Ovary (tissue), 9 donors: Measurements from ENCODE around the gene PHACTR1. TPM values are rescaled to one million over a fixed set of nuclear protein-coding genes. Genes with fewer than 3 reads are reported as not detected.
"Not testable (repeated sequence)": the region's sequence is repeated elsewhere in the genome, so short reads cannot be mapped to it uniquely, and the experiment has no call there.

ENCODE experiments used
- DNase-seq, 5 donors: peaks; one replicate each; pipeline ENCODE4 v3.0.0-alpha.2; 2019 to 2020
- H3K27ac ChIP-seq, 2 donors: fragments of 200-600 bp; one replicate each; pipeline versions ENCODE4 v1.5.1 to v1.8.0; 2019 to 2022
- H3K27me3 ChIP-seq: fragments of 200-600 bp; one replicate; pipeline ENCODE4 v1.8.0; 2022
- H3K36me3 ChIP-seq: fragments of 200-600 bp; sonication (generic); one replicate; pipeline ENCODE4 v1.5.1; 2019
- H3K4me1 ChIP-seq: one replicate; pipeline ENCODE4 v1.8.1; 2013; ENCODE audit warnings: mild to moderate bottlenecking, moderate library complexity; ENCODE audit not compliant: insufficient read depth
- H3K4me3 ChIP-seq: fragments of 200-600 bp; sonication (generic); one replicate; pipeline ENCODE4 v1.5.1; 2017
- H3K9me3 ChIP-seq, 2 donors: fragments of 200-600 bp in 1 of 2; sonication (generic) in 1 of 2; one replicate each; pipeline versions ENCODE4 v1.5.1 to v1.8.1; 2013 to 2019; ENCODE audit warnings: mild to moderate bottlenecking in 1 of 2, moderate library complexity in 1 of 2
- EP300 ChIP-seq: sonication (generic); formaldehyde crosslinking; IDR thresholded peaks from one replicate; pipeline ENCODE4 v1.6.1; 2017; ENCODE audit warnings: antibody characterized with exemption
- POLR2A ChIP-seq: fragments of 450-650 bp; IDR thresholded peaks from one replicate; pipeline ENCODE4 v1.6.1; 2017; ENCODE audit warnings: antibody characterized with exemption, mild to moderate bottlenecking, moderate library complexity
- WGBS, 3 donors: extraction: QIAGEN DNeasy Blood & Tissue Kit in 1 of 3; methylation state at CpG; one replicate each; pipeline versions ENCODE4 v1.1.5 to v1.1.7; 2013 to 2017; 5-methylcytosine and 5-hydroxymethylcytosine counted together
- intact Hi-C, 4 donors: fragments of 100-400 bp; cut with DNase I; formaldehyde crosslinking; loops; one replicate each; pipeline versions ENCODE4 v1.11.0 to v1.15.1; 2022 to 2023
- polyA plus RNA-seq, 2 donors: library from polyadenylated mRNA; stranded (reverse); fragments of 200-250 nt in 1 of 2; fragments of 350-450 nt in 1 of 2; fragmentation: Illumina TruSeq in 1 of 2; extraction: RNeasy Lipid Tissue Mini Kit (QIAGEN cat#74804) in 1 of 2; gene quantifications; one replicate each; pipeline ENCODE4 v1.2.3, GENCODE V29; 2013 to 2014
- total RNA-seq, 7 donors: library from RNA; depleted of rRNA in 2 of 7; stranded (reverse); fragments of >200 nt in 2 of 7; fragmentation: NEBNext Ultra II Directional in 3 of 7; extraction: Animal tissue kit (Norgen Biotek cat#: 25700) in 3 of 7; gene quantifications; one replicate each; pipeline versions ENCODE4 v1.1.0 to v1.2.4, GENCODE V29; 2016 to 2023
- TF ChIP-seq, protein P1 (sequence below), 3 donors: fragments of 450-650 bp in 2 of 3; fragments of 200-600 bp in 1 of 3; IDR thresholded peaks; one replicate each; pipeline versions ENCODE4 v1.5.1 to v1.8.0; 2016 to 2022; ENCODE audit warnings: antibody characterized with exemption in 3 of 3, mild to moderate bottlenecking in 1 of 3
- donor health status: DM: no; HTN: no; CAD: no; lungs with moderate emphysema.
- donor health status: DM: no; HTN: no; CAD: no.
- donor health status: Bipolar disorder and iron deficiency.
- donor health status: DM: yes; HTN: yes; CAD: no.
- donor health status: DM: no; HTN: no; CAD: no.
- donor health status: DM: yes; HTN: yes; CAD: no.

The PHACTR1 gene
- total and polyA plus RNA-seq, 9 donors: 0.48 to 10.9 (median 3.7) TPM

DNA sequence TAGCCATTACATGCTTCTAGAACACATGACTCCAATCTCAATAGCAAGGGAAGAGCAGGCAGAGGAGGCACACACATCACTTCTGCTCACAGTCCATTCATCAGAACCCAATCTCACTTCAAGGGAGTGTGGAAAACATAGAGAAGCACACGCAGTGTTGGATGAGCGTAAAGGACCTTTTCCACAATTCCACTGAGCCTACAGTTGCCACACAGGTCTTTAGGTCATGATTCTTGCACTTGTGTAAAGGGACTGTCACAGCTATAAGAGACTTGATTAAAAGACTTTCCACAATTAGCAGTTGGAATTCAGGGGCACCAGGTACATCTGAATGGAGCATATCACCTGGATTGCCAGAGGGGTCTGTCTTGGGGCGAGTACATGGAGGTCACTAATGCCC is 525.6 kb downstream of the PHACTR1 start:
- H3K9me3 ChIP-seq: no peaks in the 10 kb centered on the region
- no peaks in the 10 kb centered on the region for H3K4me1 ChIP-seq
- no peak overlapping the region for H3K27ac ChIP-seq
- no peak overlapping the region for H3K4me3 ChIP-seq
- H3K36me3 ChIP-seq: no peaks in the 10 kb centered on the region
- no peaks in the 10 kb centered on the region for H3K27me3 ChIP-seq
- intact Hi-C loops: no loop called here
- DNase-seq: no peak
- TF ChIP-seq, protein P1, sequence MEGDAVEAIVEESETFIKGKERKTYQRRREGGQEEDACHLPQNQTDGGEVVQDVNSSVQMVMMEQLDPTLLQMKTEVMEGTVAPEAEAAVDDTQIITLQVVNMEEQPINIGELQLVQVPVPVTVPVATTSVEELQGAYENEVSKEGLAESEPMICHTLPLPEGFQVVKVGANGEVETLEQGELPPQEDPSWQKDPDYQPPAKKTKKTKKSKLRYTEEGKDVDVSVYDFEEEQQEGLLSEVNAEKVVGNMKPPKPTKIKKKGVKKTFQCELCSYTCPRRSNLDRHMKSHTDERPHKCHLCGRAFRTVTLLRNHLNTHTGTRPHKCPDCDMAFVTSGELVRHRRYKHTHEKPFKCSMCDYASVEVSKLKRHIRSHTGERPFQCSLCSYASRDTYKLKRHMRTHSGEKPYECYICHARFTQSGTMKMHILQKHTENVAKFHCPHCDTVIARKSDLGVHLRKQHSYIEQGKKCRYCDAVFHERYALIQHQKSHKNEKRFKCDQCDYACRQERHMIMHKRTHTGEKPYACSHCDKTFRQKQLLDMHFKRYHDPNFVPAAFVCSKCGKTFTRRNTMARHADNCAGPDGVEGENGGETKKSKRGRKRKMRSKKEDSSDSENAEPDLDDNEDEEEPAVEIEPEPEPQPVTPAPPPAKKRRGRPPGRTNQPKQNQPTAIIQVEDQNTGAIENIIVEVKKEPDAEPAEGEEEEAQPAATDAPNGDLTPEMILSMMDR (IDR thresholded peaks at IDR 0.05): no peak
- TF ChIP-seq EP300 (no peak), POLR2A (no peak)
- 96 to 98% (median 96%) methylated on average over 3 of the region's 3 CpGs for WGBS, 3 donors

DNA sequence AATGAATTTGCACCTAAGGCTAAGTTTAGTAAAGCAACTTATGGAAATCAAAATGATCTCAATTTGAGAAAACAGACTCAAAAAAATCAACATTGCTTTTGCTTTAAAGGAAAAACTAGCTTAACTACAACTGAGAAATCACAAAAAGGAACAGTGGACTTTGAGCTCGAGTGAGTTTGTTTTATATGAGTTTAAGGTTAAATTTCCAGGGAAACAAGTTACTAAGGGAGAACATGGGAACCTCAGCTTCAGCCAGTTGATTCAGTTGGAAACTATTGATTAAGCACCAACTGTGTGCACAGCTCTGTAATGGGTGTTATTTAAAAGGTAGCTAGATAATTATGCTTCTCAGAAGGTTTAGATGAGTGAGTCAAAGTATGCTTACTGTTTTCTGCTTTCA is 526.0 kb downstream of the PHACTR1 start:
- H3K36me3 ChIP-seq: no peaks in the 10 kb centered on the region
- intact Hi-C loops: no loop called here
- DNase-seq: no peak
- 84 to 85% (median 85%) methylated on average over 1 of the region's 1 CpG for WGBS, 3 donors
- H3K4me1 ChIP-seq: no peaks in the 10 kb centered on the region
- no peaks in the 10 kb centered on the region for H3K9me3 ChIP-seq
- H3K27ac ChIP-seq: no peak overlapping the region
- TF ChIP-seq EP300: no peak
- H3K4me3 ChIP-seq: no peak overlapping the region
- H3K27me3 ChIP-seq: no peaks in the 10 kb centered on the region

DNA sequence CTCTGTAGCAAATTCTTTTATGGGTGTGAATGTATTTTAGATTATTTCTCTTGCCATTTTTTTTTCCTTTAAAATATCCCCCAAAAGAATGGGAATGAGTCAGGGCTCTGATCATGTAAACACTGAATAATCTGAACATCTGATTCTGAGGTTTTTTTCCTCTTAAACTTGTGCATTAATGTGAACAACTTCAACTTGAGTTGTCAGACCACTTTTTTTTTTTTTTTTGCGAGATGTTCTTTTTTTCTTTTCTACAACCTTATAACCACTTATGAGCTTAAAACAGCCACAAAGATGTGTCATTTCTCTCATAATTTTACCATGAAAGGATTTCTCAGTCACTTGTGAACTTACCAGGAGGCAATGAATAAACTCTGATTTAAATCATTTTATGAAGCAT is 526.5 kb downstream of the PHACTR1 start:
- Histone ChIP-seq H3K27ac (no peak overlapping the region), H3K4me1 (no peaks in the 10 kb centered on the region), H3K9me3 (no peaks in the 10 kb centered on the region), H3K4me3 (no peak overlapping the region), H3K36me3 (no peaks in the 10 kb centered on the region), H3K27me3 (no peaks in the 10 kb centered on the region)
- TF ChIP-seq, protein P1 (IDR thresholded peaks at IDR 0.05): no peak
- TF ChIP-seq EP300: no peak
- TF ChIP-seq POLR2A: no peak
- no peak for DNase-seq
- 88 to 98% (median 96%) methylated on average over 1 of the region's 1 CpG for WGBS, 3 donors
- intact Hi-C loops: no loop called here

DNA sequence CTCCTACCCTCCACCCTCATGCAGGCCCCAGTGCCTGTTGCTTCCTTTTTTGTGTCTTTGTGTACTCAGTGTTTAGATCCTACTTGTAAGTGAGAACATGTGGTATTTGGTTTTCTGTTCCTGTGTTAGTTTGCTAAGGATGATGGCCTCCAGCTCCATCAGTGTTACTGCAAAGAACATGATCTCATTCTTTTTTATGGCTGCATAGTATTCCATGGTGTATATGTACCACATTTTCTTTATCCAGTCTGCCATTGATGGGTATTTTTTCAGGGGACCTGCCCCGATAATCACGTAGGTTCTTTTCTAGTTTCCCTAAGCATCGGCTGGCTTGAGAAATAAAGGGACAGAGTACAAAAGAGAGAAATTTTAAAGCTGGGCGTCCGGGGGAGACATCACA is 527.2 kb downstream of the PHACTR1 start:
- H3K4me3 ChIP-seq, H3K36me3 ChIP-seq, H3K9me3 ChIP-seq, H3K27ac ChIP-seq, DNase-seq, H3K4me1 ChIP-seq, intact Hi-C loops, H3K27me3 ChIP-seq: not testable (repeated sequence)
- WGBS, 3 donors: 94 to 98% (median 97%) methylated on average over 5 of the region's 5 CpGs

DNA sequence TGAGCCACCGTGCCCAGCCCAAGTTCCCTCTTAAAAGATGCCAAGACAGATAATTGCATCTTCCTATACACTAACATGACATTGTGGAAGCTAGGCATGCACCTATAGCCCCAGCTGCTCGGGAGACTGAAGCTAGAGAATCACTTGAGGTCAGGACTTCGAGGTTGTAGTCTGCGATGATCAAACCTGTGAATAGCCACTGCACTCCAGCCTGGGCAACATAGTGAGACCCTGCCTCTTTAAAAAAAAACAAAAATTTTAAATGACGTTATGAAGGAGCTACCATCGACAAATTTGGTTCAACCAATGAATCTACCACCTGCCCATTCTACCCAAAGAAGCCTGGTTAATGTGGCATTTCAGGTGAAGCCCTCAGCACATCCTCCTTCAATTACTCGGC is 531.1 kb downstream of the PHACTR1 start:
- H3K27me3 ChIP-seq: no peaks in the 10 kb centered on the region
- H3K27ac ChIP-seq: no peak overlapping the region
- no peaks in the 10 kb centered on the region for H3K36me3 ChIP-seq
- H3K9me3 ChIP-seq: no peaks in the 10 kb centered on the region
- no peak for TF ChIP-seq POLR2A
- no peak for TF ChIP-seq EP300
- TF ChIP-seq, protein P1 (IDR thresholded peaks at IDR 0.05): no peak
- intact Hi-C loops: no loop called here
- WGBS, 3 donors: 85 to 91% (median 85%) methylated on average over 7 of the region's 7 CpGs
- no peaks in the 10 kb centered on the region for H3K4me1 ChIP-seq
- no peak for DNase-seq
- H3K4me3 ChIP-seq: no peak overlapping the region

DNA sequence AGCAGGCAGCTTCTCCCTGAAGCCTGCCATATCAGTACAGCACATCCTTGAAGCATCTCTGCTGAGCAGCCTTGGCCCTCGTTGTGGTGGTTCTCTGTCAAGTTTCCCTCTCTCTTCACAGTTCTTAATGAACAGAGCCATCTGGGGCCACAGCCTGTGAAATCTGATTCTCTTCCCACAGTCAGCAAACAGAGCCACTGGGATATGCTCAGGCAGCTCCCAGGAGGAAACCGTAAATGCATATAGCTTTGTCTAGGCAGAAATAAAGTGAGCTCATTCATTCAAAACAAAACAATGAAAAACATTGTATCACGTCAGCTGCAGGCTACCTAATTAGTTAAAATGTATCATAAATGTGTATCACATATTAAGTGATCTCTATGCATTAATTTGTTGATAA is 531.5 kb downstream of the PHACTR1 start:
- H3K27me3 ChIP-seq: no peaks in the 10 kb centered on the region
- H3K36me3 ChIP-seq: no peaks in the 10 kb centered on the region
- 51 to 60% (median 57%) methylated on average over 3 of the region's 3 CpGs for whole genome bisulfite sequencing, 3 donors
- intact Hi-C loops: no loop called here
- TF ChIP-seq EP300 (no peak), POLR2A (no peak)
- TF ChIP-seq, protein P1 (IDR thresholded peaks at IDR 0.05): no peak
- H3K4me1 ChIP-seq: no peaks in the 10 kb centered on the region
- no peak overlapping the region for H3K27ac ChIP-seq
- H3K4me3 ChIP-seq: no peak overlapping the region
- no peaks in the 10 kb centered on the region for H3K9me3 ChIP-seq
- DNase-seq: no peak
